Mesendoderm (in vitro differentiated cells): ENCODE measurements around the gene NT5DC4.

Source experiments
- DNase-seq: peaks from one replicate; pipeline ENCODE4 v3.0.0; 2013
- H2AK5ac ChIP-seq: 2 replicates; pipeline ENCODE4 v1.6.1; 2013; ENCODE audit warnings: low read length, inconsistent platforms
- H2BK120ac ChIP-seq: 2 replicates; pipeline ENCODE4 v1.6.1; 2013; ENCODE audit warnings: low read depth, mild to moderate bottlenecking, low read length, moderate library complexity, mixed read lengths
- H2BK15ac ChIP-seq: replicated peaks from 2 replicates; pipeline ENCODE4 v1.6.1; 2013; ENCODE audit warnings: low read depth, mild to moderate bottlenecking, moderate library complexity
- H2BK5ac ChIP-seq: 2 replicates; pipeline ENCODE4 v1.6.1; 2013; ENCODE audit warnings: low read length, inconsistent platforms
- H3K18ac ChIP-seq: 2 replicates; pipeline ENCODE4 v1.6.1; 2013; ENCODE audit warnings: mild to moderate bottlenecking, low read length, mixed read lengths
- H3K23ac ChIP-seq: one replicate; pipeline ENCODE4 v1.6.1; 2013; ENCODE audit warnings: low read length
- H3K27ac ChIP-seq: 2 replicates; pipeline ENCODE4 v1.5.1; 2013; ENCODE audit warnings: low read depth, mild to moderate bottlenecking, inconsistent platforms, low read length, moderate library complexity
- H3K27me3 ChIP-seq: 2 replicates; pipeline ENCODE4 v1.6.1; 2013; ENCODE audit warnings: low read length, control low read depth, mild to moderate bottlenecking, inconsistent platforms; ENCODE audit not compliant: insufficient read depth, poor library complexity
- H3K36me3 ChIP-seq: 2 replicates; pipeline ENCODE4 v1.6.1; 2013; ENCODE audit warnings: low read length, inconsistent platforms; ENCODE audit not compliant: control insufficient read depth, insufficient read depth
- H3K4ac ChIP-seq: one replicate; pipeline ENCODE4 v1.6.1; 2013; ENCODE audit warnings: low read depth, mild to moderate bottlenecking, low read length, moderate library complexity
- H3K4me1 ChIP-seq: 2 replicates; pipeline ENCODE4 v1.6.1; 2013; ENCODE audit warnings: low read depth, low read length, inconsistent platforms; ENCODE audit not compliant: control insufficient read depth
- H3K4me2 ChIP-seq: 2 replicates; pipeline ENCODE4 v1.6.1; 2013; ENCODE audit warnings: low read length
- H3K4me3 ChIP-seq: 2 replicates; pipeline ENCODE4 v1.5.1; 2013; ENCODE audit warnings: mild to moderate bottlenecking, low read length
- H3K56ac ChIP-seq: one replicate; pipeline ENCODE4 v1.6.1; 2013; ENCODE audit warnings: low read length
- H3K79me1 ChIP-seq: 2 replicates; pipeline ENCODE4 v1.6.1; 2013; ENCODE audit warnings: low read length, inconsistent platforms
- H3K79me2 ChIP-seq: 2 replicates; pipeline ENCODE4 v1.6.1; 2013; ENCODE audit warnings: mild to moderate bottlenecking, low read length; ENCODE audit not compliant: control insufficient read depth, insufficient read depth
- H3K9ac ChIP-seq: 2 replicates; pipeline ENCODE4 v1.6.1; 2013; ENCODE audit warnings: low read length, inconsistent platforms
- H4K5ac ChIP-seq: one replicate; pipeline ENCODE4 v1.6.1; 2013; ENCODE audit warnings: low read length
- H4K8ac ChIP-seq: one replicate; pipeline ENCODE4 v1.6.1; 2013; ENCODE audit warnings: low read depth, mild to moderate bottlenecking, control low read depth, low read length, moderate library complexity
- WGBS: extraction: QIAGEN DNeasy Blood & Tissue Kit; methylation state at CpG from one replicate; pipeline ENCODE4 v1.1.7; 2013; ENCODE audit warnings: low lambda C conversion rate, missing lambda C conversion rate; ENCODE audit not compliant: insufficient coverage; ENCODE audit errors: extremely low coverage; 5-methylcytosine and 5-hydroxymethylcytosine counted together

Gene NT5DC4

DNA sequence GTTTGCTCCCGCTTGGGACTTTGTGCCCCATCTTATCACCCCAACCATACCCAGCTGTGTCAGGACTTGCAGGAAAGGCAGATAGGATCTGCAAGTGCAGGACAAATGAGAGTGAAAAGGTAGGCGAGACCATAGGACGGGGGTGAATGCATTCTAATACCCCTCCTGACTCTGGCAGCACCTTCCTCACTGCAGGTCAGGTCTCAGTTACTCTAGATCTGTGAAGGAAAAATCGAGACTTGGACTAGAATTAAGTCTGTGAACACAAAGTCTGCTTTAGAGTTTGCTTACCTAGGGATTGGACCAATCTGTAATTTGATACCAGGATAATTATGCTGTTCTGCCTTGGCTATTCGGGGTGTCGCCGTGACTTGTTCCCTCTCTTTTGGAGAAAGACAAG, 19.7 kb downstream of the NT5DC4 start:
- no peak overlapping the region for H2BK15ac ChIP-seq

DNA sequence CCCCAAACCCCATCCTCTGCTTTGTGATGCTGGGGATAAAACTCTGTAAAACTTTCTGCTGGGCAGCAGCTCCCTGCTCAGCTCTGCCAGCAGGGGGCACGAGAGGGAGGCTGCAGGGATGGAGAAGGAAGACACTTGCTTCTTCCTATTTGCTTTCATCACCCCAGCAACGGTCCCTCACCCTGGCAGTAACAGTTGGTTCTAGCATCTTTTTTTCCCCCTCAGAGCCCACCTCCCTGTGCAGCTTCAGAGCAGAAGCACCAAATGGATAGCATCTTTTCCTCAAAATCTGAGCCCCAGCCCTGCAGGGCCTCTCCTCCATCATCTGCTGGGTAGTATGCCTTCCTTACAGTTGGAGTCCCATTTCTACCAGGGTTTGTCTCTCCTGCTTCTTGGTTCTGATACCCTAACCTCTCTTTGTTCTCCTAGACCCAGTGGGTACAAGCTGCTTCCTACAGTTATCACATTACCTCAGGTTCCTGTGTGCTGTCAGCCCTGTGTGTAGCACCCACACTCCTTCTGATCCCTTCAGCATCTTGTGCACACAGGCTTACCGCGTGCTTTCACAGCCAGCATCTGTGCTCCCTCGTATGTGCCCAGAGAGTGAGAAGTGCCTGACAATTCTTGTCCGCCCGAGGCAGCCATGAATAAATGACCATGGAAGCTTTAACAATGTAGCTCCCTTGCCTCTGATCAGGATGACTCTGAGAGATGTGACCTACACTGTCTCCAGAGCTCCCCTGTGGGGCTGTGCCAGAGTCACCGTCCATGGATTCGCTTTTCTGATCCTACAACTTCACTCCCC, 29.1 kb downstream of the NT5DC4 start:
- H2BK5ac ChIP-seq: no peak overlapping the region
- no peaks in the 10 kb centered on the region for H3K4me1 ChIP-seq
- no peak overlapping the region for H3K23ac ChIP-seq
- H4K5ac ChIP-seq: no peak overlapping the region
- H3K9ac ChIP-seq: no peak overlapping the region
- H3K27me3 ChIP-seq: no peaks in the 10 kb centered on the region
- H2AK5ac ChIP-seq: no peak overlapping the region
- peaks cover 2% of the 10 kb centered on the region for H3K36me3 ChIP-seq
- WGBS: no CpG with 5 or more reads among the region's 9 CpGs
- no peak overlapping the region for H3K56ac ChIP-seq
- no peak overlapping the region for H3K4me2 ChIP-seq
- no peaks in the 10 kb centered on the region for H3K79me2 ChIP-seq
- no peak overlapping the region for H2BK120ac ChIP-seq
- H3K4ac ChIP-seq: no peak overlapping the region
- no peak overlapping the region for H4K8ac ChIP-seq
- DNase-seq: peak; percentile 84
- no peak overlapping the region for H3K4me3 ChIP-seq
- H3K18ac ChIP-seq: no peak overlapping the region
- peaks cover 2% of the 10 kb centered on the region for H3K79me1 ChIP-seq
- no peak overlapping the region for H3K27ac ChIP-seq
- no peak overlapping the region for H2BK15ac ChIP-seq

More for the DNA sequence above, 19.7 kb downstream of the NT5DC4 start:
- H2BK5ac ChIP-seq: no peak overlapping the region
- H4K5ac ChIP-seq: no peak overlapping the region
- H3K79me1 ChIP-seq: no peaks in the 10 kb centered on the region
- no peak overlapping the region for H3K27ac ChIP-seq
- no peak overlapping the region for H3K18ac ChIP-seq
- peaks cover 4% of the 10 kb centered on the region for H3K36me3 ChIP-seq
- WGBS: no CpG with 5 or more reads among the region's 7 CpGs
- H3K23ac ChIP-seq: no peak overlapping the region
- H4K8ac ChIP-seq: no peak overlapping the region
- no peaks in the 10 kb centered on the region for H3K27me3 ChIP-seq
- no peak overlapping the region for H2BK120ac ChIP-seq
- H3K9ac ChIP-seq: no peak overlapping the region
- H3K4me2 ChIP-seq: no peak overlapping the region
- no peak for DNase-seq
- no peak overlapping the region for H3K4me3 ChIP-seq
- no peaks in the 10 kb centered on the region for H3K79me2 ChIP-seq
- no peaks in the 10 kb centered on the region for H3K4me1 ChIP-seq
- H2AK5ac ChIP-seq: no peak overlapping the region
- no peak overlapping the region for H3K4ac ChIP-seq
- H3K56ac ChIP-seq: no peak overlapping the region

DNA sequence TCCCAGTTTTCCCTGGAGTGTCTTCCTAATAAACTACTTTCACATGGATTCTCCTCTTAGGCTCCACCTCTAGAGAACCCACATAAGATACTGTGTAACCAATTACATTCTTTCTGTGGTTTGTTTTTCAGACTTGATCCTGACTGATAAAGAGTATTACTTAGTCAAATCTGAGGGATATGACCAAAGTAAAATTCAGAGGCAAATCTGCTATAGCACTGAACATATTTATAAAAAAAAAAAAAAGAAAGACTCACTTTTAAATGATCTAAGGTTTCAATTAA, 29.7 kb downstream of the NT5DC4 start:
- no peak overlapping the region for H3K56ac ChIP-seq
- H3K27me3 ChIP-seq: no peaks in the 10 kb centered on the region
- H3K9ac ChIP-seq: no peak overlapping the region
- H3K36me3 ChIP-seq: peaks cover 2% of the 10 kb centered on the region
- no peak overlapping the region for H4K5ac ChIP-seq
- H4K8ac ChIP-seq: no peak overlapping the region
- H2BK15ac ChIP-seq: no peak overlapping the region
- H3K23ac ChIP-seq: no peak overlapping the region
- H2AK5ac ChIP-seq: no peak overlapping the region
- H2BK120ac ChIP-seq: no peak overlapping the region
- no peak for DNase-seq
- no peak overlapping the region for H3K27ac ChIP-seq
- H3K79me1 ChIP-seq: peaks cover 2% of the 10 kb centered on the region
- H2BK5ac ChIP-seq: no peak overlapping the region
- no peaks in the 10 kb centered on the region for H3K4me1 ChIP-seq
- H3K4me3 ChIP-seq: no peak overlapping the region
- H3K4ac ChIP-seq: no peak overlapping the region
- H3K4me2 ChIP-seq: no peak overlapping the region
- no peak overlapping the region for H3K18ac ChIP-seq
- H3K79me2 ChIP-seq: no peaks in the 10 kb centered on the region

DNA sequence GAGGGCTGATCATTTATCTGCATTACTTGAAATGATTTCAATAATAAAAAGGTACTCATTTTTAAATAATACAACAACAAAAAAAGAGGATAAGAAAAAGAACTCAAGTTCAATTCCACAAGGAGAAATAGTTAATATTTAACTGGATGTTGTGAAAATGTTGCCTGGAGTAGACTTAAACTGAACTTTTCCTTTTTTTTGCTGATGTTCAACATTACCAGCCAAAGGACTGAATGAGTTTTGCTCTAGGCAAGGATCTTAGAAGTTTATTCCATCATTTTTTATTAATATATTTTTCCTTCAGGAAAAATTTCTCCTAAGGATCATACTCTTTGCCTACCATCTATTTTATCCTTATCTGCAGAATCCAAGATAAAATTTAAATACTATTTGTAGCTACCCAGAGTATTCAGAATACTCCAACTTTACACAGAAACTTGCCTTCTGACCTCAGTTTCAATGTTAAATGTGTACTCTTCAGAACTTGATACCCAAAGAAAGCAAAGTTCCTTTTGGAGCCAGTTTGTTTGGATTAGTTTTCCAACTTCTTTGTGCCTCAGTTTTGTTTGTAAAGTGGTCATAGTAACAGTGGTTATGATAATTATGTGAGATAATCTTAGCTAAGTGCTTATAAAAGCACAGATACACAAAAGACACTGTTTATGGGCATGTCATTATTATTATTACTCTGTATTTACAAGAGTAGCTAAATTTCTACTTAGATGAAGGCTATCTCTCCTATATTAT, 30.8 kb downstream of the NT5DC4 start:
- Histone ChIP-seq H3K56ac (no peak overlapping the region), H3K4me2 (no peak overlapping the region)

DNA sequence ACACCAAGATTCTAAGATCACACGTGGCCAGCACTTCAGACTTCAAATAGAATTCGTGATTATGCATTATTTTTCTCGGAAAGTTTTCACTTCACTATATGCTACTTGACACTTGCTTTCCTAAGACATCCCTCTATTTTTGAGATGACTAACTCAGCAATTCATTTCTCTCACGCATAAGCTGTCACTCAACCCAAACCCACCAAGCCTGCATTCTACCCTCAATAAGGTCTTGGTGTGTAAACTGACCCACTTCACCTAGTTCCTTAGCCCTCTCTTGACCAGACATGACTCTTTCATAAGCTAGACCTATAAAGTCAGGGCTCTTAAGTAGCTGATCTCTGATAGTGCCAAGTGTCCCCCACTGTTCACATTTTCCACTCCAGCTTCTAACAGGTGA, 31.8 kb downstream of the NT5DC4 start:
- H2BK120ac ChIP-seq: no peak overlapping the region
- no CpG with 5 or more reads among the region's 4 CpGs for WGBS
- no peaks in the 10 kb centered on the region for H3K79me1 ChIP-seq
- no peak overlapping the region for H4K8ac ChIP-seq
- no peak overlapping the region for H3K4ac ChIP-seq
- no peak overlapping the region for H3K18ac ChIP-seq
- peaks cover 7% of the 10 kb centered on the region for H3K36me3 ChIP-seq
- H3K56ac ChIP-seq: no peak overlapping the region
- H3K9ac ChIP-seq: no peak overlapping the region
- H2BK15ac ChIP-seq: no peak overlapping the region
- H2BK5ac ChIP-seq: no peak overlapping the region
- no peak overlapping the region for H3K4me3 ChIP-seq
- no peaks in the 10 kb centered on the region for H3K4me1 ChIP-seq
- no peak overlapping the region for H3K27ac ChIP-seq
- no peak for DNase-seq
- no peak overlapping the region for H2AK5ac ChIP-seq
- H4K5ac ChIP-seq: no peak overlapping the region
- H3K23ac ChIP-seq: no peak overlapping the region
- no peaks in the 10 kb centered on the region for H3K27me3 ChIP-seq
- H3K4me2 ChIP-seq: no peak overlapping the region
- no peaks in the 10 kb centered on the region for H3K79me2 ChIP-seq

More for the DNA sequence above, 30.8 kb downstream of the NT5DC4 start:
- no peaks in the 10 kb centered on the region for H3K27me3 ChIP-seq
- DNase-seq: no peak
- no peaks in the 10 kb centered on the region for H3K79me2 ChIP-seq
- H2BK5ac ChIP-seq: no peak overlapping the region
- H3K18ac ChIP-seq: no peak overlapping the region
- H3K4me1 ChIP-seq: no peaks in the 10 kb centered on the region
- H3K4ac ChIP-seq: no peak overlapping the region
- H3K23ac ChIP-seq: no peak overlapping the region
- H4K8ac ChIP-seq: no peak overlapping the region
- H2AK5ac ChIP-seq: no peak overlapping the region
- no peak overlapping the region for H3K9ac ChIP-seq
- H4K5ac ChIP-seq: no peak overlapping the region
- H3K4me3 ChIP-seq: no peak overlapping the region
- no peak overlapping the region for H2BK120ac ChIP-seq
- peaks cover 2% of the 10 kb centered on the region for H3K79me1 ChIP-seq
- no peak overlapping the region for H2BK15ac ChIP-seq
- no peak overlapping the region for H3K27ac ChIP-seq
- peaks cover 4% of the 10 kb centered on the region for H3K36me3 ChIP-seq

DNA sequence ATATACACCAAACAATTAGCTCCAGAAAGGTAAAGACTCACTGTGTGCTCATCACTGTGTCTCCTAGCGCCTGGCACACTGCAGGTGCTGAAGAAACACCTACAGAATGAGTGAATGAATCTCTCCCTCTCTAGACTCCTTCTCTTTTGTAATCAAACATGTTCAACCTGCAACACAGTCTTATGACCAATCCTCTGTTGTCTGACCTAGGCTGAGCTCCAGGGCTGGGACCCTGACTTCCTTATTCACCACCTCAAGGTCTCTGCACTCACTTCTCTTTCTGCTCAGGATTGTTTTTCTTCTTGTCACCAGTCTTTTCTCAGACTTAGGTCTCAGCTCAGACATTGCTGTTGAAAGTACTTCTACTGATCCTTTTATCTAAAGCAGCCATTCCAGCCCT, 33.7 kb downstream of the NT5DC4 start:
- Histone ChIP-seq H3K36me3 (peaks cover 7% of the 10 kb centered on the region), H3K4me2 (no peak overlapping the region), H3K56ac (no peak overlapping the region), H3K27ac (no peak overlapping the region), H3K18ac (no peak overlapping the region), H3K27me3 (no peaks in the 10 kb centered on the region), H3K79me2 (no peaks in the 10 kb centered on the region), H2AK5ac (no peak overlapping the region), H3K23ac (no peak overlapping the region), H3K9ac (no peak overlapping the region), H3K4me3 (no peak overlapping the region), H3K4me1 (no peaks in the 10 kb centered on the region), H2BK120ac (no peak overlapping the region), H2BK15ac (no peak overlapping the region), H2BK5ac (no peak overlapping the region), H4K8ac (no peak overlapping the region), H3K4ac (no peak overlapping the region), H3K79me1 (peaks cover 1% of the 10 kb centered on the region), H4K5ac (no peak overlapping the region)
- DNase-seq: no peak
- WGBS: no CpG with 5 or more reads among the region's 1 CpG
